ENCODE measurements around the gene NFATC1.

The NFATC1 gene

GRCh38 chr18:79508565-79509535 is 113.1 kb downstream of the NFATC1 start:
- DNase-seq (ENCODE audit: low spot score) = no peak

GRCh38 chr18:79509536-79509930 is 113.8 kb downstream of the NFATC1 start:
- DNase-seq (ENCODE audit: low spot score) = no peak

- DNase-seq (ENCODE audit: low spot score) = no peak
Observed at GRCh38 chr18:79510046-79510685, 114.4 kb downstream of the NFATC1 start.

DNA sequence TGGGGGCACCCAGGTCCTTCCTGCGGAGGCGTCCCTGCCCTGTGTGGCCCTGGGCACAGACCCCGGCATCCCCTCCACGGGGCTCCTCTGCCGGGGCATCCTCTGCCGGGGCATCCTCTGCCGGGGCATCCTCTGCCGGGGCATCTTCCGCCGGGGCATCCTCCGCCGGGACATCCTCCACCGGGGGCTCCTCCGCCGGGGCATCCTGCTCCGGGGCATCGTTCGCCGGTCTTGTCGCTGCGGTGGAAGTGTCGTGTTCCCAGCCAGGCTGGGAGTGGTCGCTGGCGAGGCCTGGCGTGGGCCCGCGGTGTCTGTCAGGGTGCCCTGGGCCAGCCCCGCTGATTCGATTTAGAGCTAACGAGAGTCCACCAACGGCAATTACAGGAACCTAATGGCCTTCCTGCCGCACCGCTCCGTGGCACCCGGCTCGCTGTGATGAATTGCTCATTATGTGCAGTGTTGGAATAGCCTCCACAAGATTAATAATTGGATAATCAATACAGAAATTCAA is 115.1 kb downstream of the NFATC1 start:
- no peak for DNase-seq (ENCODE audit: low spot score)

DNA sequence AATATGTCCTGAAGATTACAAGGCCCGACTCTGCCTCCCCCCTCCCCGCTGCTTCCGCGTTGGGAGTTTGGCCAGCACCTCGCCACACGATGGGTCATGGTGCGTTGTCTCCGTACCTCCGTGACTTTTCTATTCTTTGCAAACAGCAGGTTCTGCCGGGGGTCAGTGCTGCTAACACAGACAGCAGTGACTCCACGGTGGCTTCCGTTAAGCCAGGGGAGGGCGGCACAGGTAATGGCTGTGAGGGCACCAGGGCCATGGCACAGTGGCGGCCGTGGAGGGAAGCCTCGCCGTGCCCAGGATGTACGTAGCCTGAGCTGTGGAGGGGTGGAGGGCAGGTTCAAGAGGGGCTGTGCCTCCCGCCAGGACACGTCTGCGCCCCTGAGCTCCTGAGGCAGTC is 115.5 kb downstream of the NFATC1 start:
- no peak for DNase-seq (ENCODE audit: low spot score)

DNA sequence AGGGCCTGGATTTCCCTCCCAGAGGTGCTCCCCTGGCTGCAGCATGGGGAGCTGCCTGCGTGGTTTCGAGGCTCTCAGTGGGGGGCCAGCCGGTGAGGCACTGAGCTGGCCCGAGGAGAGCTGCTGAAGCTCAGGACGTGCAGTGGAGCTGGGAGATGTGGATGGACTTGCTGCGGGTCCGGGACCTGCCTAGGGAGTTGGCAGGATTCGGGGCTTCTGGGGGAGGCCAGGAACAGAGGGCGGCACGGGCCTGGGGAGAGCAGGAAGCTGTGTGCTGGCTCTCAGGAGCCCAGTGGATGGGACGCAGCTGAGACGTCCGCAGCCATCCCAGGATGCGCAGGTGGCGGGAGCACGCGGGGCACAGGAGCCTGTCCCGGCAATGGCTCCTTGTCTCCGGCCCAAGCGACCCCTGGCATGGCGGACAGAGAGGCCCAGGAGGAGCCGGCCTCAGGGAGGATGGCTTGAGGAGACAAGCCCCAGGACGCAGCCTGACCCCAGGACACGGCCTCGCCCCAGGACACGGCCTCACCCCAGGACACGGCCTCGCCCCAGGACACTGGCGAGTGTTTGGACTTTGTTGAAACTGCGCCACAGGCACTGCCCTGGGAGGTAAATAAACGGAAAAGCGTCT is 116.1 kb downstream of the NFATC1 start:
- no peak for DNase-seq (ENCODE audit: low spot score)

DNA sequence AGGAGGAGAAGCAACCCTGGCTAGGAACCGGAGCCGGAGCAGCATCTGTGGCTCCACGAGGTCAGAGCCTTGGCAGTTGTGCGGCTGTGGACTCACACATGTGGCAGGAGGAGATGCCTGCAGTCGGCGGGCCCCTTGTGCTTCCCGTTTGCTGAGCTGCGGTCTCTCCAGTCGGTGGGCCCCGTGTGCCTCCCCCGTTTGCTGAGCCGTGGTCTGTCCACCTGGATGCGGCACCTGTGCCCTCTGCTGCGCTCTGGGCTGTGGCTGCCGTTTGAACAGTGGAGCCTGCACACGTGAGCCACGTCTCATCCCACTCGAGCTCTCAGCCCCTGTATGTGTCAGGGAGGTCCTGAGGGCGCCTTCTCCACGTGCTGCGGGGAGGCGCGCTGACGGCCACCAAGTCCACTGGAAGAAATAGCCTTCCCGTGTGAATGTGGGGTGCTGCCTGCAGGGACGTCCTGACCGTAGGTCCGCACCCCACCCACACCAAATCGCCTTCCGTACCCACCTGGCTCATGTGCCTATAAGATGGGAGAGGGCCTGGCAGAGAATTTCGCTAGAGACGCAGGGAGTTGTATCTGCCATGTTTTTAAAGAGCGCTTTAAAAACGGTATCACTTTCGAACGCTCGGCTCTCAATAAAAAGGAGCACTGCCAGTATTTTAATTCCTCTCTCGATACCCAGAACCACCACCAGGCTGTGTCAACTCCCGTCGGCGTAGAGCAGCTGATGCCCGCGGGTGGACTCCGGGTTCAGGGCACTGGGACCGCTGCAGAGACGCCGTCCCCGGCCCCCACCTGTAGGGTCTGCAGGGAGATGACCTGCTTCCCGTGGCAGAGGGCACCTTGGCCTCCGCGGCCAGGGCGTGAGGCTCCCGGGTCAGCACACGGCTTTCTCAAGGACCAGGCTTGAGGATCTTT is 117.0 kb downstream of the NFATC1 start:
- DNase-seq (ENCODE audit: low spot score) = no peak

DNA sequence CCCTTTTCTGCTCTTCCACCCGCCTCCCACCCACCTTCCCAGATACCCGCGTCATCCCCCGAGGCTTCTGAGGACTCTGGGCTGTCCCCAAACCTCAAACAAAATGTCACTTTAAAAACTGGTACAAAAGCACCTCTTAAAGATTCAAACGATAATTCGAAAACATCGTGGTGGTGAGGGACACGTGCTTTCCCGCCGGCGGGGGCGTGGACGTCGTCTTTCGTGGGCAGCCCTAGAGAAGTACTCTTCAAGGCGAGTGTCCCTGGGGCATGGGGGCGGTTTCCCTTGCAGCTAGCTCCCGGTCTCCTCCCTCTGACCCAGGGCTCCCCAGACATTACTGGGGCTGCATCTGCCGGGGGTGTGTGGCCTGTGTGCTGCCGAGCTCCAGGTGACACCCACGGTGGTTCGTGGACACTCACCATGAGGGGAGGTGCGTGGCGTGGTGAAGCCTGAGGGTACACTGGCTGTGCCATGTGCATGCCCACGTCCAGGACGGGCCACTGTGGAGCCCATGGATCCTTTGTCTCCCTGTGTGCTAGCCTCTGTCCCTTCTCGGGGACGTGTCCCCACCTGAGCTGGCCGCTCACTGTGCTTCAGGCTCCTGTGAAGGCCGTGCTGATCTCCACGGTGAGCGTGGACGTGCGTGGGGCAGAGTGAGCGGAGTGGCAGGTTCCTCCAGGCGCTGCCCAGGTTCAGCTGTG is 117.8 kb downstream of the NFATC1 start:
- no peak for DNase-seq (ENCODE audit: low spot score)

- no peak for DNase-seq (ENCODE audit: low spot score)
Observed at GRCh38 chr18:79515331-79515730, 119.6 kb downstream of the NFATC1 start.

DNA sequence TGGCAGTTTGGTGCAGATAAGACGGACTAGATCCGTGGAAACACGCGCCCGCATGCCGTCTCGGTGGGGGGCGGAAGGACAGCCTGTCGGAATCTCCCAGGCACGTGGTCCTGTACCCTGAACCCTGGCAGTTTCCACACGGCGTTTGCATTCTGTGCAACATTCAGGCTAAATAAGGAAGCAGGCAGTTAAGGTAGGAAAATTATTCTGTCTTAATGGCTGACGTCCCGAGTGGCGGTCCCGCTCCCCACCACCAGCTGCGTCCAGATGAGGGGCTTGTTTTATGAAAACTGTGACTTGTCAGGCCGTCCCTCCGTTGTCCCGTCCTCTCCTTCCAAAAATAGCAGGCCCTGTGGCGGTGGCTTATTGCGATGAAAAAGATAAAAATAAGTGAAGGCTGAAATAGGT is 120.2 kb downstream of the NFATC1 start:
- DNase-seq (ENCODE audit: low spot score) = no peak

- DNase-seq (ENCODE audit: low spot score) = no peak
Observed at GRCh38 chr18:79516441-79516931, 120.8 kb downstream of the NFATC1 start.

DNA sequence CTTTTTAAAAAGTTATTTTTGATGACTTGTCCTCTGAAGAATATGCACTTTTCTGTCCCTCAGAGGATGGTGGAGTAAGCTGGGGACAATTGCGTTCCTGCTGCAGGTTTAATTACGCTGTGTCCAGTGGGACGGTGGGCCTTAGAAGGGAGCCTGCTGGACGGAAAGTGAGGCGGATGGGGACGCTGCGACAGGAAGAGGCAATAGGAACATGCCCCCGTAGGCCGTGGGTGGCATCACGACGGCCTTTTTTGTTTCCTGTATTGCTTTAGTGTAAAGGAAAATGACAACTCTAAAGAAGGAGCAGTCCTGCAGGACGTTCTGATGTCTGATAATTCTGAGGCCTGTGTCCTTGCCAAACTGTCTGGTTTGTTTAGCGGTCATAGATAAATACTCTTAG is 121.6 kb downstream of the NFATC1 start:
- no peak for DNase-seq (ENCODE audit: low spot score)

- DNase-seq (ENCODE audit: low spot score) = no peak
Observed at GRCh38 chr18:79518028-79518682, 122.4 kb downstream of the NFATC1 start.

GRCh38 chr18:79518683-79519128 is 123.0 kb downstream of the NFATC1 start:
- no peak for DNase-seq (ENCODE audit: low spot score)

GRCh38 chr18:79519751-79520477 is 124.2 kb downstream of the NFATC1 start:
- DNase-seq (ENCODE audit: low spot score) = no peak

GRCh38 chr18:79520478-79521390 is 125.0 kb downstream of the NFATC1 start:
- no peak for DNase-seq (ENCODE audit: low spot score)

GRCh38 chr18:79521416-79522205 is 125.9 kb downstream of the NFATC1 start:
- no peak for DNase-seq (ENCODE audit: low spot score)

Data from globus pallidus (tissue), 1 donor.